ENCODE data around the gene CERCAM.

CERCAM gene

GRCh38 chr9:128420060-128420650 is 502 bp upstream of the CERCAM start (continued):
- TF ChIP-seq ZNF175 (tag by site-specific recombination; IDR thresholded peaks at IDR 0.05) (no peak), ZNF610 (tag by site-specific recombination; IDR thresholded peaks at IDR 0.05; ENCODE audit: borderline replicate concordance) (no peak), ZNF292 (tag by site-specific recombination; IDR thresholded peaks at IDR 0.05; ENCODE audit: borderline replicate concordance, low read depth) (no peak), ZNF169 (tag by site-specific recombination; IDR thresholded peaks at IDR 0.05) (no peak), KLF9 (tag by site-specific recombination; IDR thresholded peaks at IDR 0.05; ENCODE audit: low read depth) (peak; percentile 71), SCRT1 (tag by site-specific recombination; IDR thresholded peaks at IDR 0.05; ENCODE audit: borderline replicate concordance) (no peak), ZFHX2 (tag by site-specific recombination; conservative IDR thresholded peaks at IDR 0.05) (peak; percentile 97), ZNF114 (tag by site-specific recombination; IDR thresholded peaks at IDR 0.05) (no peak), ZNF398 (tag by site-specific recombination; IDR thresholded peaks at IDR 0.05) (peak; percentile 44), ZNF707 (tag by site-specific recombination; IDR thresholded peaks at IDR 0.05) (no peak), ZBTB11 (tag by site-specific recombination; conservative IDR thresholded peaks at IDR 0.05; ENCODE audit: low read depth) (no peak), REST (tag by site-specific recombination; IDR thresholded peaks at IDR 0.05) (no peak), ZNF221 (tag by site-specific recombination; IDR thresholded peaks at IDR 0.05; ENCODE audit: borderline replicate concordance) (no peak), ZNF624 (tag by site-specific recombination; IDR thresholded peaks at IDR 0.05) (no peak), ZBTB26 (tag by site-specific recombination; optimal IDR thresholded peaks at IDR 0.05) (peak; percentile 49), ZNF202 (tag by site-specific recombination; IDR thresholded peaks at IDR 0.05; ENCODE audit: borderline replicate concordance) (no peak), ZNF571 (tag by site-specific recombination; IDR thresholded peaks at IDR 0.05) (no peak), ZNF623 (tag by site-specific recombination; IDR thresholded peaks at IDR 0.05) (no peak), ZNF548 (tag by site-specific recombination; IDR thresholded peaks at IDR 0.05) (no peak), ZSCAN4 (tag by site-specific recombination; IDR thresholded peaks at IDR 0.05) (no peak), AEBP2 (tag by site-specific recombination; IDR thresholded peaks at IDR 0.05; ENCODE audit: borderline replicate concordance) (no peak), ZNF350 (tag by site-specific recombination; IDR thresholded peaks at IDR 0.05) (no peak), PRDM10 (tag by site-specific recombination; IDR thresholded peaks at IDR 0.05) (peak; percentile 90)

Measured in HEK293 (cell line).